ENCODE data around the gene ENAH. TPM values are rescaled to one million over a fixed set of nuclear protein-coding genes. Genes with fewer than 3 reads are reported as not detected.
A peak's percentile ranks its signal among the peaks of the same experiment; 100 is the strongest.

The ENAH gene
- total RNA-seq, 1 experiment from 2014 or later, result 285 TPM

DNA sequence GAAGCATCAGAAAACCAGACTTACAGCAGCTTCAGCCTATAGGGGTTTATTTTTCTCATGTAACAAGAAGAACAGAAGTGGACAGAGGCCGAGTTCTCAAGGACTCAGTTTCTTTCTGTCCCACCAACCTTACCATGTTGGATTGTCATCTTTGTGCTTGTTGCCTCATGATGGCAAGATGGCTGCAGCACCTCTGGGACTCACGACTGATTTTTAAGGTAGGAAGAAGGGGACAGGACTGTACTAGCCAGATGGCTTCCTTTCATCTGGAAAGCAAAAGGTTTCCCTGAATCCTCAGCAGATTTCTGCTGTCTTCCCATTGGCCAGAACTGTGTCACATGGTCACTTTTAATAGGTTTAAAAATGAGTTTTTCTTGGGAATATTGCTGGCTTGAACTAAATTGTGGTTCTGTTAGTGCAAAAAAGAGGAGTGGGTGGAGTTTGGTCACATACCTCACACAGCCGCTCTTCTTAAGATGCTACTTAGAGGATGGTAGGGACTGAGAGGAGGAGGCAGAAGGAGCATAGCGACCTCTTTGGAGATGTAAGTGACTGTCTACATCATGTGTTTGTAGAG, 48.1 kb upstream of the ENAH start:
- no peak overlapping the region for H3K4me3 Mint-ChIP-seq
- no peak overlapping the region for H3K4me2 ChIP-seq (ENCODE audit: insufficient read depth, insufficient read length, low read length)

More for the DNA sequence above, 48.1 kb upstream of the ENAH start:
- Histone ChIP-seq H3K9me3 (ENCODE audit: control insufficient read depth, low read depth, low read length) (no peaks in the 10 kb centered on the region), H3K27me3 (ENCODE audit: insufficient read depth, low read length) (no peaks in the 10 kb centered on the region), H3K56ac (ENCODE audit: insufficient read length, low read depth, low read length) (no peak overlapping the region), H3K4me1 (ENCODE audit: insufficient read depth, low read length) (no peaks in the 10 kb centered on the region), H2AK5ac (ENCODE audit: insufficient read length, low read length) (no peak overlapping the region), H4K5ac (ENCODE audit: insufficient read length, low read depth, low read length) (no peak overlapping the region), H4K20me1 (ENCODE audit: control insufficient read depth, insufficient read depth, insufficient read length) (no peaks in the 10 kb centered on the region), H3K27ac (ENCODE audit: insufficient read length, low read depth, low read length) (no peak overlapping the region), H3K23me2 (ENCODE audit: insufficient read length, low read depth, low read length, poor library complexity, severe bottlenecking) (no peaks in the 10 kb centered on the region), H4K91ac (ENCODE audit: insufficient read length, low read depth, low read length) (no peak overlapping the region), H3K23ac (ENCODE audit: insufficient read length, low read depth, low read length) (no peak overlapping the region), H2BK12ac (ENCODE audit: insufficient read length, low read depth, low read length) (no peak overlapping the region), H2AFZ (ENCODE audit: low read length) (no peak overlapping the region), H3K79me1 (ENCODE audit: insufficient read depth, low read depth, low read length, poor library complexity, severe bottlenecking) (no peaks in the 10 kb centered on the region), H3K79me2 (ENCODE audit: insufficient read depth, low read length) (no peaks in the 10 kb centered on the region), H4K8ac (replicated peaks; ENCODE audit: insufficient read length, low read depth, low read length) (no peak overlapping the region), H3K14ac (ENCODE audit: insufficient read depth, low read length) (no peak overlapping the region), H3T11ph (ENCODE audit: low read length) (no peak overlapping the region), H2BK15ac (ENCODE audit: low read depth, low read length) (no peak overlapping the region), H2BK120ac (ENCODE audit: low read depth, low read length, poor library complexity, severe bottlenecking) (no peak overlapping the region), H2BK5ac (ENCODE audit: insufficient read length, low read length) (no peak overlapping the region), H2BK20ac (ENCODE audit: low read depth, low read length, poor library complexity, severe bottlenecking) (no peak overlapping the region), H3K4ac (ENCODE audit: low read depth, low read length) (no peak overlapping the region), H3K18ac (ENCODE audit: insufficient read length, low read depth, low read length) (no peak overlapping the region), H3K9ac (ENCODE audit: extremely low read depth, insufficient read length, low read length) (no peak overlapping the region)
- no CpG with 5 or more reads among the region's 4 CpGs for WGBS (ENCODE audit: extremely low coverage, insufficient read length, low lambda C conversion rate)
- TF ChIP-seq, protein P1, sequence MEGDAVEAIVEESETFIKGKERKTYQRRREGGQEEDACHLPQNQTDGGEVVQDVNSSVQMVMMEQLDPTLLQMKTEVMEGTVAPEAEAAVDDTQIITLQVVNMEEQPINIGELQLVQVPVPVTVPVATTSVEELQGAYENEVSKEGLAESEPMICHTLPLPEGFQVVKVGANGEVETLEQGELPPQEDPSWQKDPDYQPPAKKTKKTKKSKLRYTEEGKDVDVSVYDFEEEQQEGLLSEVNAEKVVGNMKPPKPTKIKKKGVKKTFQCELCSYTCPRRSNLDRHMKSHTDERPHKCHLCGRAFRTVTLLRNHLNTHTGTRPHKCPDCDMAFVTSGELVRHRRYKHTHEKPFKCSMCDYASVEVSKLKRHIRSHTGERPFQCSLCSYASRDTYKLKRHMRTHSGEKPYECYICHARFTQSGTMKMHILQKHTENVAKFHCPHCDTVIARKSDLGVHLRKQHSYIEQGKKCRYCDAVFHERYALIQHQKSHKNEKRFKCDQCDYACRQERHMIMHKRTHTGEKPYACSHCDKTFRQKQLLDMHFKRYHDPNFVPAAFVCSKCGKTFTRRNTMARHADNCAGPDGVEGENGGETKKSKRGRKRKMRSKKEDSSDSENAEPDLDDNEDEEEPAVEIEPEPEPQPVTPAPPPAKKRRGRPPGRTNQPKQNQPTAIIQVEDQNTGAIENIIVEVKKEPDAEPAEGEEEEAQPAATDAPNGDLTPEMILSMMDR (conservative IDR thresholded peaks at IDR 0.05), result no peak
- Mint-ChIP-seq H3K36me3 (ENCODE audit: insufficient read depth in 1 of 3, low read depth in 3 of 3) (no peaks in the 10 kb centered on the region), H3K9me3 (no peaks in the 10 kb centered on the region), H3K4me1 (peaks cover 0 to 7% of the 10 kb centered on the region in 2 experiments; a peak in 3 of 4 replicates), H3K27ac (0 out of 7 replicates have a peak overlapping the region, but pooled peaks of 1 of the 3 experiments have one; percentile 45), H3K27me3 (ENCODE audit: low read depth) (no peaks in the 10 kb centered on the region)
- DNase-seq, result no peak
